Naive B cell (primary cell): Measurements from ENCODE around the gene MAGI2. TPM values are rescaled to one million over a fixed set of nuclear protein-coding genes. Genes with fewer than 3 reads are reported as not detected.

Experiments
- ATAC-seq, 2 donors: fragments of 150-1000 bp; cut with Tn5 transposase; 2 replicates each; pipeline ENCODE4 v1.10.0; 2021; ENCODE audit warnings: low read depth in 2 of 2, mild to moderate bottlenecking in 2 of 2, moderate library complexity in 2 of 2
- DNase-seq: peaks from one replicate; pipeline ENCODE4 v3.0.0; 2022
- H3K27ac Mint-ChIP-seq, 6 donors: one replicate each; pipeline ENCODE4 v1.8.0; 2020 to 2022; ENCODE audit warnings: mild to moderate bottlenecking in 6 of 6, mixed read lengths in 6 of 6, moderate library complexity in 5 of 6, inconsistent platforms in 2 of 6
- H3K27me3 Mint-ChIP-seq, 3 donors: one replicate each; pipeline ENCODE4 v1.8.0; 2021 to 2022; ENCODE audit warnings: mixed read lengths in 3 of 3, mild to moderate bottlenecking in 1 of 3
- H3K36me3 Mint-ChIP-seq, 2 donors: one replicate each; pipeline ENCODE4 v1.8.0; 2020 to 2022; ENCODE audit warnings: mixed read lengths in 2 of 2, inconsistent platforms in 1 of 2, mild to moderate bottlenecking in 1 of 2
- H3K4me1 Mint-ChIP-seq, 3 donors: one replicate each; pipeline ENCODE4 v1.8.0; 2020 to 2022; ENCODE audit warnings: mixed read lengths in 3 of 3, inconsistent platforms in 1 of 3, mild to moderate bottlenecking in 1 of 3, moderate library complexity in 1 of 3
- H3K4me3 Mint-ChIP-seq, 8 donors: one replicate each; pipeline ENCODE4 v1.8.0; 2020 to 2022; ENCODE audit warnings: mild to moderate bottlenecking in 8 of 8, mixed read lengths in 8 of 8, moderate library complexity in 8 of 8, inconsistent platforms in 2 of 8
- H3K9me3 Mint-ChIP-seq, 7 donors: one replicate each; pipeline ENCODE4 v1.8.0; 2020 to 2022; ENCODE audit warnings: mixed read lengths in 7 of 7, mild to moderate bottlenecking in 5 of 7, inconsistent platforms in 2 of 7, moderate library complexity in 1 of 7
- polyA plus RNA-seq, 6 donors: library from polyadenylated mRNA; unstranded; fragments of 300-500 nt; fragmentation: Illumina TruSeq; gene quantifications; one replicate each; pipeline ENCODE4 v1.2.3, GENCODE V29; 2021; ENCODE audit warnings: low read depth in 6 of 6

MAGI2 gene
- polyA plus RNA-seq, 6 donors from 2014 or later = 0.04 to 0.06 (median 0.04) TPM; not detected in 3

GRCh38 chr7:78792006-78792405 lies 661.5 kb downstream of the MAGI2 start:
- no peaks in the 10 kb centered on the region for H3K36me3 Mint-ChIP-seq
- no peak for DNase-seq
- no peak for ATAC-seq
- H3K4me3 Mint-ChIP-seq = no peak overlapping the region
- H3K27me3 Mint-ChIP-seq = no peaks in the 10 kb centered on the region
- no peak overlapping the region for H3K27ac Mint-ChIP-seq
- no peaks in the 10 kb centered on the region for H3K4me1 Mint-ChIP-seq
- peaks cover 3 to 16% (median 4%) of the 10 kb centered on the region in 7 donors for H3K9me3 Mint-ChIP-seq

DNA sequence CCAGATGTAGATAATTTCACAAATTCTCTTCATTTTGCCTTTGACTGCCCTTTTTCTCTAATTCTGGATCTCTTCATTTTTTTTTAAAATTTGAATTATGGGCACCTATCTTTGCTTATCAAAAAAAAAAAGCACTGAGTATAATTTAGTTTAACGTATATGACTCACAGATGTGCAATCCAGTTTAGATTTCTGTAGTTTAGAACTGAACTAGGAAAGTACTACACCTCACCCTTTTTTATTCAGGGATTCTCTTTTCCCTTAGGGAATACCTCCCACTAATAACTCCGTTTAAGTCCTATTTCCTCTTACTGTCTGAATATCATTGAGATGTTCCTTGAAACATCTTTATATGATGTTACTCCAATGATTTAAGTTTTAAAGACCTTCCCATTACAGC lies 665.0 kb downstream of the MAGI2 start:
- no peak overlapping the region for H3K27ac Mint-ChIP-seq
- ATAC-seq (no peak), DNase-seq (no peak)
- no peaks in the 10 kb centered on the region for H3K4me1 Mint-ChIP-seq
- no peaks in the 10 kb centered on the region for H3K27me3 Mint-ChIP-seq
- H3K4me3 Mint-ChIP-seq = no peak overlapping the region
- peaks cover 0 to 5% (median 0%) of the 10 kb centered on the region in 7 donors for H3K9me3 Mint-ChIP-seq
- H3K36me3 Mint-ChIP-seq = no peaks in the 10 kb centered on the region

- Mint-ChIP-seq H3K9me3 (peaks cover 0 to 5% (median 0%) of the 10 kb centered on the region in 7 donors), H3K36me3 (no peaks in the 10 kb centered on the region), H3K4me3 (no peak overlapping the region), H3K27ac (no peak overlapping the region), H3K4me1 (no peaks in the 10 kb centered on the region), H3K27me3 (no peaks in the 10 kb centered on the region)
- no peak for ATAC-seq
- no peak for DNase-seq
These were observed 665.6 kb downstream of the MAGI2 start for GRCh38 chr7:78787854-78788253.

DNA sequence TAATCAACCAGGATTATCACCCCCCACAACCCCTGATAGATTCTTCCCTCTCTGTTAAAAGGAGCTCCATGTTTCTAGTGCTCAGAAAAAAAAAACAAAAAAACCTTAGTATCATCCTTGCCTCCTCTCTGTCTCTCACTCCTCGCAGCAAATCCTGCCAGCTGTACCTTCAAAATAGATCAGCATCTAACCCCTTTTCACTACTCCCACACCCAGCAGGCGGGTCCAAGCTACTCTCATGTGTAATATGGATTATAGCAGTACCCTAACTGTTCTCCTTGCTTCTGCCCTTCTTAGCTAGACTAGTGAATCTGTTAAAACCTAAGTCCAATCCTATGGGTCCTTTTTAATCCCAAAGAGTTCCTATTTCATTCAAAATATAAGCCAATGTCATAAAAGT lies 667.4 kb downstream of the MAGI2 start:
- DNase-seq (no peak), ATAC-seq (no peak)
- no peak overlapping the region for H3K4me3 Mint-ChIP-seq
- peak overlapping the region in 1 of 6 donors; percentile 30 for H3K27ac Mint-ChIP-seq
- H3K4me1 Mint-ChIP-seq = no peaks in the 10 kb centered on the region
- peaks cover 0 to 5% (median 0%) of the 10 kb centered on the region in 7 donors for H3K9me3 Mint-ChIP-seq
- H3K27me3 Mint-ChIP-seq = no peaks in the 10 kb centered on the region
- no peaks in the 10 kb centered on the region for H3K36me3 Mint-ChIP-seq

DNA sequence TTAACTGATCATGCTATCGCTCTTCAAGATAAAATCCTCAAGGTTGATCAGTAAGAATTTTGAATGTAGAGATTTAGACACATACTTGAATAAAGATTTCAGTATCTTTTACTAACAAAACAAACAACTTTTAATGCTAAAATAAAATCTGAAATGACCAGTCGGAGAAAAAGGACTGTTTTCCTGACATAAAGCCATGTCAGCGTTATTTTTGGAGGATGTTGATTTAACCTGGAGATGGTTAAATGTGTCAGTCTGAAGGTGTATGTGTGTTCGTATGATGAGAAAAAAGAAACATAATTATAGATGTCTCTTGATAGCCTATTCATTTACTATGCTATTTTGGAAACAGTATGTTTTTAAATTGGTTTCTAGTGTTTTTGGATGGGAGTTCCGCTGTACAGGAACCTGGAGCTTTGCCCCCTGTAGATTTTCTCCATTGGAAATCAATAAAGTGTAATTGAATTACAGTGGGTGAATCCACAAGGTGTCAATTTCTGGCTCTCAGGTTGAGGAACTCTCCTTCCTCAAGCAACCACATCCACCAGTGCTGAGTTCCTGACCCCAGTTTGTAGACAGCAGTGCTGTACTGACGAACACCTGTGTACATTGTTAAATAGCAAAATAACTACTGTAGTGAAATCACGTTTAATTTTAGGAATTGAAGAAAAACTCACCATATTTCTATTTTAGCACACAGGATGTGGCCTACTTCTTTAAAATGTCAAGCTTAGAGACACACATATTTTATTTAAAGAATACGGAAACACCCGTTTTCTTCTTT lies 670.1 kb downstream of the MAGI2 start:
- no peak overlapping the region for H3K27ac Mint-ChIP-seq
- DNase-seq = no peak
- H3K27me3 Mint-ChIP-seq = no peaks in the 10 kb centered on the region
- peaks cover 0 to 5% (median 0%) of the 10 kb centered on the region in 7 donors for H3K9me3 Mint-ChIP-seq
- H3K4me1 Mint-ChIP-seq = no peaks in the 10 kb centered on the region
- no peaks in the 10 kb centered on the region for H3K36me3 Mint-ChIP-seq
- H3K4me3 Mint-ChIP-seq = no peak overlapping the region
- ATAC-seq = no peak

- ATAC-seq (no peak), DNase-seq (no peak)
- H3K4me1 Mint-ChIP-seq = no peaks in the 10 kb centered on the region
- H3K4me3 Mint-ChIP-seq = no peak overlapping the region
- peaks cover 0 to 5% (median 0%) of the 10 kb centered on the region in 7 donors for H3K9me3 Mint-ChIP-seq
- H3K36me3 Mint-ChIP-seq = no peaks in the 10 kb centered on the region
- H3K27ac Mint-ChIP-seq = no peak overlapping the region
- H3K27me3 Mint-ChIP-seq = no peaks in the 10 kb centered on the region
These were observed 672.9 kb downstream of the MAGI2 start for GRCh38 chr7:78780560-78780959.

DNA sequence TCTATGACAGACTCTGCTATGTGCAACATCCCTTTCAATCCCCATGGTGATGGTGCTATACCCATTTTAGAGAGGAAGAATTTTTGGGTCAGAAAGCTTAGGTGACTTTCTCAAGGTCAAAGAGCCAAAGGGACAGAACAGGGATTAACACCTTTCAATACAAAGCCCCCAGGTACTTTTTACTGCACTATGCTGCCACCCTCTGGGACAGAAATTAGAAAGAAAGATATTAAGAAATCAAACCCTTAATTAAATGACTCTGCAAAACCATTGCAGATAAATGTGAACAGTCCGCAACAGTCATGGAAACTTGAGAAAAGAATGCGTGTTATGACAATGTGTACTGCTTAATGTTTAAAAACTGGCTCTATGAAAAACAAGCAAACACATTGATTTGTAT lies 673.7 kb downstream of the MAGI2 start:
- Mint-ChIP-seq H3K4me1 (no peaks in the 10 kb centered on the region), H3K27ac (no peak overlapping the region), H3K27me3 (no peaks in the 10 kb centered on the region), H3K9me3 (peaks cover 0 to 5% (median 0%) of the 10 kb centered on the region in 7 donors), H3K36me3 (no peaks in the 10 kb centered on the region), H3K4me3 (no peak overlapping the region)
- no peak for DNase-seq
- ATAC-seq = no peak

DNA sequence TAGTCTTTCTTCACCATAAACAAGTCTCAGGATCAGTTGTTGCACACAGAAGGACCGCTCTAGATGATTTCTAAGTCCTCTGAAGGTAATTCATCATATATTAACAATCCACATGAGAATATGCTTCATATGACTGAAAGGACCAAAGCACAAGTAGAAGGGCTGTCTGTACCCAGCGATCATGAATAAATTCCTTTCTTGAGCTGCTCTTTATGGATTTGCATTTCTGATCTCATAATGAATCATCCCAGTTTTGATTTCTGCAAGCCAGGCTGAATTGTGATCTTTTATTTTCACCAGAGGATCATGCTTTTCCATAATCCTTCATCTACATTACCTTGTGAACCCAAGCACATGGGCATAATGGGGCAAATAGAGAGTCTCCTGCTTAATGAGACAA lies 675.6 kb downstream of the MAGI2 start:
- H3K27me3 Mint-ChIP-seq = no peaks in the 10 kb centered on the region
- DNase-seq = no peak

DNA sequence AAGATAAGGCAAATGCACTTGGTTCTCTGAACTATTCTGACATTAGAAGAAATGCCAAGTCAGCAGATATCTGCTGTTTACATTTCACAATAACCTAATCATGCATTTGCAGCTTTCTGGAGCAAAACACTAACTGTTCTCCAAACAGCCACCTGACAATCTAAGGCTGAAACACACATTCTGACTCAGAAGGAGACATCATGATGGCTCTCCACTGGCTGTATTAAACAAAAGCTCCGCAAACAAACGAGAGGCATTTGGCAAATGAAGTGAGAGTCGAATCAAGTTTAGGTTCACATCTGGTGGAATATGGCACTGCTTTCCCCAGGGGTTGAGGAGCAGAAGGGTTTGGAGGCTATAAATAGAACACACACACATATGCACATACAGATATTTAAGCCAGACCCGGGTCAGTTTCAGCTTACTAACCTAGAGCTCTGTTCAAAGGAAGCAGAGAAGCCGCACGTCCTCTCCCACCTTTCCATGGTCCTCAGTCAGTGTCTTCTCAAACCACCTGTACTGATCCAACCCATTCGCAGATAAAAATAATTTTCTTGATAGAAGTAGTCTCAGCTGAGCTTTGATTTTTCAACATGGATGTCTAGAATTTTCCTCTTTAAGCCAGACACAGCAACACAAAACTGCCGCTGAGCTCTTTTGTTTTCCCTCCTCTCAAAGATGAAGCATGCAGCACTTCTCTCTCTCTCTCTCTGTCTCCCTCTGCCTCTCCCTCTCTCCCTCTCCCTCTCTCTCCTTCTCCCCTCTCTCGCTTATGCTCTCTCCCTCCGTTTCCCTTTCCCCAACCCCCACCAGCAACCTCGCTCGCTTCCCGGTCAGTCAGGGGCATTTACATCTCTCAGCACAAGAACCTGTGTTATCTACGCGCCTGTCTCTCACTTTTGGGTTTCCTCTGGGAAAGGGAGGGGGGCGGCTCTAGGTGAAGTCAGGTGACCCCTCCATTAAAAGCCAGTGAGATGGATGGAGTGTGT lies 682.8 kb downstream of the MAGI2 start:
- Mint-ChIP-seq H3K27ac (no peak overlapping the region), H3K4me1 (peaks cover 0 to 4% (median 4%) of the 10 kb centered on the region in 3 donors), H3K9me3 (no peaks in the 10 kb centered on the region), H3K4me3 (peak overlapping the region in 1 of 8 donors; percentile 18), H3K36me3 (no peaks in the 10 kb centered on the region), H3K27me3 (peaks cover 9 to 11% (median 10%) of the 10 kb centered on the region in 3 donors)
- ATAC-seq (no peak), DNase-seq (no peak)

More for the DNA sequence above, 675.6 kb downstream of the MAGI2 start:
- Mint-ChIP-seq H3K27ac (no peak overlapping the region), H3K4me3 (no peak overlapping the region), H3K4me1 (no peaks in the 10 kb centered on the region), H3K36me3 (no peaks in the 10 kb centered on the region), H3K9me3 (peaks cover 0 to 5% (median 0%) of the 10 kb centered on the region in 7 donors)
- ATAC-seq = no peak

DNA sequence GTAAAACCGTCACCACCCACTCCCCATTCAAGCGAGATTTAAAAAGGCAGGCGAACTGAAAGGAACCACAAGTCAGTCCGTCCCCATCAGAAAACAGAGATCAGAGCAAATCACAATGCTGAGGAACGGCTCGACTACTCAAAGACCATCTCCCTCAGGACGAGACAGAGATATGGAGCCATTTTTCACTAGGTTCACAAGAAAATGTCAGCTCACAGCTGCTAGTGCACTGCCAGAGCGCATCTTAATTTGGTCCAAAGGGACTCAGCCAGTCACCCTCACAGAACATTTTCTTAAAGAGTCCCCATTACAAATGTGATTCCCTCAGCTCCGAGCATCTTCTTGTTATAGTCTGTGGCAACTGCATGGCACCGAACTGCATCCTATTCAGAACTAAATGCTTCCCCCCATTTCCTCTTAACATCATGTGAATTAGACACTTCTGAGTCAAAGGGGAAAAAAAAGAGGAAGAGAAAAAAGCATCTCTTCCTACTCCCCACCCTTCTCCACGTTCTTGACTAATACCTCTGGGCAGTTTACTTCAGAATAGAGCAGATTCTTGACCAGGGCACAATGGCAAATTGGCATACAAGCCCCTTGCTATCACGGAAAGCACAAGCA lies 683.9 kb downstream of the MAGI2 start:
- Mint-ChIP-seq H3K36me3 (no peaks in the 10 kb centered on the region), H3K27ac (no peak overlapping the region), H3K4me3 (no peak overlapping the region), H3K9me3 (no peaks in the 10 kb centered on the region), H3K27me3 (peaks cover 9 to 11% (median 10%) of the 10 kb centered on the region in 3 donors), H3K4me1 (peaks cover 0 to 4% (median 4%) of the 10 kb centered on the region in 3 donors)
- ATAC-seq = peak in 1 of 2 donors; percentile 36
- no peak for DNase-seq

DNA sequence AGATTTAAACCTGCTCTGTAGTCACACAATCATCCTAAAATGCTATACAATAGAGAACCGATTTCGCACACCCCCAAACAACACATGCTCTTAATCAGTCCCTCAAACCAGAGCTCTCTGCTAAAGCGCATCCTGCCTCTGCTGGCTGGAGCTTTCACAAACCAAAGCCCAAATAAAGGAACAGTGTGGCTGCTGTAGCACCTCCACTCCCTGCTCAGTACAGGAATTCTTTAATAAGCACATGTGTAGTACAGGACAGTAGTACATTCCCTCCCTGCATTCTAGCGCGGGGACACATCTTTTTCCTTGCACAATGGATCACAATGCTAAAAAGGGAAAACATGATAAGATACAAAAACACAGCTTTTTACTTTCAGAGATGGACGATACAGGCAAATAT lies 684.6 kb downstream of the MAGI2 start:
- H3K9me3 Mint-ChIP-seq = no peaks in the 10 kb centered on the region
- peaks cover 0 to 4% (median 4%) of the 10 kb centered on the region in 3 donors for H3K4me1 Mint-ChIP-seq
- DNase-seq = no peak
- no peak for ATAC-seq
- H3K27me3 Mint-ChIP-seq = peaks cover 9 to 11% (median 10%) of the 10 kb centered on the region in 3 donors
- H3K4me3 Mint-ChIP-seq = no peak overlapping the region
- no peaks in the 10 kb centered on the region for H3K36me3 Mint-ChIP-seq
- H3K27ac Mint-ChIP-seq = no peak overlapping the region

GRCh38 chr7:78765943-78766729 lies 687.3 kb downstream of the MAGI2 start:
- DNase-seq (no peak), ATAC-seq (no peak)
- no peaks in the 10 kb centered on the region for H3K9me3 Mint-ChIP-seq
- peaks cover 0 to 3% (median 2%) of the 10 kb centered on the region in 3 donors for H3K4me1 Mint-ChIP-seq
- H3K4me3 Mint-ChIP-seq = no peak overlapping the region
- H3K36me3 Mint-ChIP-seq = no peaks in the 10 kb centered on the region
- H3K27me3 Mint-ChIP-seq = peaks cover 4 to 8% (median 8%) of the 10 kb centered on the region in 3 donors
- no peak overlapping the region for H3K27ac Mint-ChIP-seq

- ATAC-seq = no peak
- Mint-ChIP-seq H3K27me3 (no peaks in the 10 kb centered on the region), H3K9me3 (no peaks in the 10 kb centered on the region), H3K4me1 (no peaks in the 10 kb centered on the region), H3K4me3 (no peak overlapping the region), H3K36me3 (no peaks in the 10 kb centered on the region), H3K27ac (no peak overlapping the region)
- no peak for DNase-seq
These were observed 688.9 kb downstream of the MAGI2 start for GRCh38 chr7:78764571-78764970.
